Activated T-helper 1 cell treated with anti-CD3 and anti-CD28 coated beads, Interleukin-12 subunit alpha, Interleukin-12 subunit beta, Interleukin-2, Interleukin-4 antibody, amounts not matched to agents 30 ng/mL and 10 ng/mL and 1 ng/mL, durations not matched to agents 14 hours and 24 hours and 36 hours (primary cell): ENCODE data around the gene CCDC127. TPM values are rescaled to one million over a fixed set of nuclear protein-coding genes. Genes with fewer than 3 reads are reported as not detected.
A peak's percentile ranks its signal among the peaks of the same experiment; 100 is the strongest.

Experiments
- DNase-seq: peaks from one replicate; pipeline ENCODE4 v3.0.0; 2021; ENCODE audit warnings: low spot score
- H3K27ac Mint-ChIP-seq: one replicate; pipeline ENCODE4 v1.8.0; 2021; ENCODE audit warnings: mild to moderate bottlenecking, mixed read lengths
- H3K27me3 Mint-ChIP-seq: one replicate; pipeline ENCODE4 v1.8.0; 2022; ENCODE audit warnings: mild to moderate bottlenecking, moderate library complexity, mixed read lengths; ENCODE audit not compliant: insufficient read depth
- H3K36me3 Mint-ChIP-seq: one replicate; pipeline ENCODE4 v1.8.0; 2021; ENCODE audit warnings: low read depth, mixed read lengths
- H3K4me1 Mint-ChIP-seq: one replicate; pipeline ENCODE4 v1.8.0; 2021; ENCODE audit warnings: low read depth, mixed read lengths
- H3K4me3 Mint-ChIP-seq: one replicate; pipeline ENCODE4 v1.8.0; 2021; ENCODE audit warnings: mild to moderate bottlenecking, moderate library complexity, mixed read lengths
- H3K9me3 Mint-ChIP-seq: one replicate; pipeline ENCODE4 v1.8.0; 2021; ENCODE audit warnings: mixed read lengths
- intact Hi-C: fragments of 100-400 bp; cut with micrococcal nuclease; formaldehyde crosslinking; loops from one replicate; pipeline ENCODE4 v1.15.1; 2024
- total RNA-seq: library from RNA; stranded (reverse); gene quantifications from 2 replicates; pipeline ENCODE4 v1.2.3, GENCODE V29; 2022

Gene CCDC127
- total RNA-seq, 1 donor from 2014 or later: 10.9 TPM

DNA sequence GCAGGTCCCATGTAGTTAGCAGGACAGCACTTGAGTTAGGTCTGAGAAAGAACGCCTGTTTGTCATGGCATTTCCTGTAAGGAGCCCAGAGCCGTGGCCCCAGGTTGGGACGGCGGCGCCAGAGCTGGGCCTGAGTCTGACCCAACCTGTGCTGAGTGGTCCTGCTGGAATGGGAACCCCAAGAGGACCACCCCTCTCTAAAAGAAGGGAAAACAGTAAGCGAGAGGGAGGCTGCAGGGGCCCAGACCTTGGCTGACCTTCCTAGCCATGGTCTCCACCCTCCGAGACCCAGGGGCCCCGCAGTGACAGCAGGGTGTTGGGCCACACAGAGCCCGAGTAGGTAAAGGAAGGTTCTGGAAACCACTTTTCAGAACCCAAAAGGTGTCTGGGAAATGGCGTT, 28.5 kb downstream of the CCDC127 start:
- DNase-seq: no peak
- intact Hi-C loops: no loop called here
- no peaks in the 10 kb centered on the region for H3K36me3 Mint-ChIP-seq
- H3K9me3 Mint-ChIP-seq: no peaks in the 10 kb centered on the region
- no peaks in the 10 kb centered on the region for H3K27me3 Mint-ChIP-seq
- no peak overlapping the region for H3K27ac Mint-ChIP-seq
- no peak overlapping the region for H3K4me3 Mint-ChIP-seq
- no peaks in the 10 kb centered on the region for H3K4me1 Mint-ChIP-seq

GRCh38 chr5:188488-189481, 29.2 kb downstream of the CCDC127 start:
- intact Hi-C loops: loop anchor here (1.0 kb wide), 2 partner anchors 31 to 83 kb away; partner anchors contain the start of gene PDCD6
- H3K9me3 Mint-ChIP-seq: no peaks in the 10 kb centered on the region

GRCh38 chr5:187617-188451, 30.1 kb downstream of the CCDC127 start:
- Mint-ChIP-seq H3K4me1 (no peaks in the 10 kb centered on the region), H3K27me3 (no peaks in the 10 kb centered on the region), H3K27ac (no peak overlapping the region), H3K9me3 (no peaks in the 10 kb centered on the region), H3K36me3 (no peaks in the 10 kb centered on the region), H3K4me3 (no peak overlapping the region)
- DNase-seq: no peak
- intact Hi-C loops: loop anchor here (1.0 kb wide), 2 partner anchors 31 to 83 kb away; partner anchors contain the start of gene PDCD6

More at GRCh38 chr5:188488-189481, 29.2 kb downstream of the CCDC127 start:
- Mint-ChIP-seq H3K27me3 (no peaks in the 10 kb centered on the region), H3K4me3 (no peak overlapping the region), H3K4me1 (no peaks in the 10 kb centered on the region), H3K36me3 (no peaks in the 10 kb centered on the region), H3K27ac (no peak overlapping the region)
- peak; percentile 83 for DNase-seq

DNA sequence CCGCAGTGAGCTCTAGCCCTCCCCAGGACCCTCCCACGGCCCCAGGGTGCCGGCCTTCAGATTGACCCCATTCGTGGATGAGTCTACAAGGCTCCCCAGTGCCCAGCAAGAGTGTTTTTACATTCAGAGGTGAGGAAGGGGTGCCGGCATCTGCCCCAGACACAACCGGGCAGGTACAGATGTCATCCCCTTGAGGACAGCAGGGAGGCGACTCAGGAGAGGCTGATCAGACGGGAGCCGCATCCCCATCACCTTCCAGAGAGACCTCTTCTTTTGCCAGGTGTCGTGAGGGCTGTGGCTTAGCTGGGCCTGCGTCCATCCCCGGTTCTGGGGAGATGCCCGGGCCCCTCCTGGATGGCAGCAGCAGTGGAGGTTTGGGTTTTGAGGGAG, 30.9 kb downstream of the CCDC127 start:
- no peaks in the 10 kb centered on the region for H3K36me3 Mint-ChIP-seq
- H3K4me1 Mint-ChIP-seq: no peaks in the 10 kb centered on the region
- intact Hi-C loops: no loop called here
- no peak overlapping the region for H3K4me3 Mint-ChIP-seq
- H3K9me3 Mint-ChIP-seq: no peaks in the 10 kb centered on the region
- no peak for DNase-seq
- H3K27me3 Mint-ChIP-seq: no peaks in the 10 kb centered on the region
- no peak overlapping the region for H3K27ac Mint-ChIP-seq

- H3K9me3 Mint-ChIP-seq: no peaks in the 10 kb centered on the region
- H3K27ac Mint-ChIP-seq: no peak overlapping the region
- H3K27me3 Mint-ChIP-seq: no peaks in the 10 kb centered on the region
- intact Hi-C loops: no loop called here
- H3K4me3 Mint-ChIP-seq: no peak overlapping the region
- H3K36me3 Mint-ChIP-seq: no peaks in the 10 kb centered on the region
- H3K4me1 Mint-ChIP-seq: no peaks in the 10 kb centered on the region
- DNase-seq: no peak
Measured at GRCh38 chr5:186091-187041, 31.6 kb downstream of the CCDC127 start.

DNA sequence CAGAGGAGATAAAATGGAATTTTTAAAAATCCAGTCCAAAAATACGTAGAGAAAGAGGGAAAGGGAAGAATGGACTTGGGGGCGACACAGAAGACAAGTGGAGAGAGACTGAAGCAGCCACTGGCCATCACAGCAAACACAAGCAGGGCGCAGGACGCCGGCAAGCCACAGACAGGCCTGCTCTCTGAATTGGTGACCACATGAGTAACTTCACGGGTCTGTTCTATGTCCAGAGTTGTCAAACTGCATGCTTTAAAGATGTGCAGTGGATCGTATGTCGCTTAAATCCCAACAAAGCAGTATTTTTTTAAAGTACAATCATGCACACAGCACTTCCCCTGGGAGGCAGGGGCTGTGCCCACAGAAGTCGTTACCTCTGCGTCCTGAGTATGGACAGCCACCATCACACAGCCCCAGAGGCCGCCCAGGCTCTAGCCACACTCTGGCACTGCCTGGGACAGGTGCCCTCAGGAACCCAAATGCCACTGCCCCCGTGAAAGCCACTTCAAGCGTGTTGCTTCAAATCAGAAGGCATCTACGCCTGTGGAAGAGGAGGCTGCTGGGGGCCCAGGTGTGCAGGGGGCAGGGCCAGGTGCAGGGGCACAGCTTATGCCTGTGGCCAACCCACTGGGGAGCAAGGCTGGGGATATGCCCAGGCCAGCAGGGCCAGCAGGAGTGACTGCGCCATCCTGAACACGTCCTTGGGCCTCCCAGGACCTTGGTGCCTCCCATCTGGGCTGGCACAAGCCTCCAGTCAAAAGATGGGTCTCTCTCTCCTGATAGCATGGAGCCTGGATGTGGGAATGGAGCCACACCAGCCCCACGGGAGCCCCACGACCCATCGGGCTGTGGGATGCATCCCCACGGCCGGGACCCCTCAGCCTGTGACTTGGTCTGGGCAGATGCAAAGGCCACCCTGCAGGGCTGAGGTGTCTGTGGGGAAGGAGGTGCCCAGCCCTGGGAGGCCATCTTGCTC, 32.6 kb downstream of the CCDC127 start:
- Mint-ChIP-seq H3K4me1 (no peaks in the 10 kb centered on the region), H3K27me3 (no peaks in the 10 kb centered on the region), H3K4me3 (no peak overlapping the region), H3K27ac (no peak overlapping the region), H3K9me3 (no peaks in the 10 kb centered on the region), H3K36me3 (no peaks in the 10 kb centered on the region)
- intact Hi-C loops: no loop called here
- no peak for DNase-seq

- Mint-ChIP-seq H3K27ac (no peak overlapping the region), H3K36me3 (no peaks in the 10 kb centered on the region), H3K4me3 (no peak overlapping the region), H3K9me3 (no peaks in the 10 kb centered on the region), H3K27me3 (peaks cover 1% of the 10 kb centered on the region), H3K4me1 (no peaks in the 10 kb centered on the region)
- no peak for DNase-seq
- intact Hi-C loops: no loop called here
Measured at GRCh38 chr5:184471-184870, 33.5 kb downstream of the CCDC127 start.

- Mint-ChIP-seq H3K9me3 (no peaks in the 10 kb centered on the region), H3K4me1 (no peaks in the 10 kb centered on the region), H3K27me3 (peaks cover 1% of the 10 kb centered on the region), H3K4me3 (no peak overlapping the region), H3K27ac (no peak overlapping the region), H3K36me3 (no peaks in the 10 kb centered on the region)
- intact Hi-C loops: no loop called here
- no peak for DNase-seq
Measured at GRCh38 chr5:182126-182525, 35.8 kb downstream of the CCDC127 start.

DNA sequence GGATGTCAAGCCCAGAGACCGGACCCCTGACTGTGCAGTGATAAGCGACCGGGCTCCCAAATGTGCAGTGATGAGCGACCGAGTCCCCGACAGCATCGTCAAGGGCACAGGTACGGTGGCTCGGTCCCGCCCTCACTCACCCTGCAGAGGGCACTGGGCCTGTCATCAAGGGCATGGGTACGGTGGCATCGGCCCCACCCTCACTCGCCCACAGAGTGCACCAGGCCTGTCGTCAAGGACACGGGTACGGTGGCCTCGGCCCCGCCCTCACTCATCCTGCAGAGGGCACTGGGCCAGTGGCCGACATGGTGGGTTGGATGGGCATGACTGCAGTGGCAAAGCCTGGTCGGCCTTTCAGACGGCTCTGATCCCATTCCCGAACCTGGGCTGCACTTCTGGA, 36.4 kb downstream of the CCDC127 start:
- no peaks in the 10 kb centered on the region for H3K4me1 Mint-ChIP-seq
- DNase-seq: no peak
- H3K36me3 Mint-ChIP-seq: no peaks in the 10 kb centered on the region
- no peak overlapping the region for H3K4me3 Mint-ChIP-seq
- no peaks in the 10 kb centered on the region for H3K9me3 Mint-ChIP-seq
- H3K27ac Mint-ChIP-seq: no peak overlapping the region
- intact Hi-C loops: no loop called here
- peaks cover 1% of the 10 kb centered on the region for H3K27me3 Mint-ChIP-seq

DNA sequence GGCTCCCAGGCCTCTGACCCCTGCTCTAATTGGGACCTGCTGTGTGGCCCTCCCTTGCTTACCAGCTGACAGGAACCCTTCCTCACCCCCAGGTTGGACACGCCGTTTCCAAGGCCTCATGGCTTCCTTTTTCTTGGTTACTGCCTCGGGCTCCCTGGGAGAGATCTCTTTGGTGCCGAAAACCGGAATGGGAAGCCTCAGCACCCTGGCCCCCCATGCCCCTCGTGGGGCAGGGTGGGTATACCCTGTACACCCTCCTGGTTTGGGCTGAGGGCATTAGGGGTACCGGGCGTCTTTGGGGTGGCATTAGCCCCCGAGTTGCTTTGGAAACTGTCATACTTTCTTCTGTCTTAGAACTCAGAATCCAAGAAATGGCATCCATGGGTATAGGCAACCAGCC, 36.8 kb downstream of the CCDC127 start:
- Mint-ChIP-seq H3K9me3 (no peaks in the 10 kb centered on the region), H3K36me3 (no peaks in the 10 kb centered on the region), H3K27me3 (peaks cover 1% of the 10 kb centered on the region), H3K27ac (no peak overlapping the region), H3K4me3 (no peak overlapping the region), H3K4me1 (no peaks in the 10 kb centered on the region)
- intact Hi-C loops: no loop called here
- no peak for DNase-seq

DNA sequence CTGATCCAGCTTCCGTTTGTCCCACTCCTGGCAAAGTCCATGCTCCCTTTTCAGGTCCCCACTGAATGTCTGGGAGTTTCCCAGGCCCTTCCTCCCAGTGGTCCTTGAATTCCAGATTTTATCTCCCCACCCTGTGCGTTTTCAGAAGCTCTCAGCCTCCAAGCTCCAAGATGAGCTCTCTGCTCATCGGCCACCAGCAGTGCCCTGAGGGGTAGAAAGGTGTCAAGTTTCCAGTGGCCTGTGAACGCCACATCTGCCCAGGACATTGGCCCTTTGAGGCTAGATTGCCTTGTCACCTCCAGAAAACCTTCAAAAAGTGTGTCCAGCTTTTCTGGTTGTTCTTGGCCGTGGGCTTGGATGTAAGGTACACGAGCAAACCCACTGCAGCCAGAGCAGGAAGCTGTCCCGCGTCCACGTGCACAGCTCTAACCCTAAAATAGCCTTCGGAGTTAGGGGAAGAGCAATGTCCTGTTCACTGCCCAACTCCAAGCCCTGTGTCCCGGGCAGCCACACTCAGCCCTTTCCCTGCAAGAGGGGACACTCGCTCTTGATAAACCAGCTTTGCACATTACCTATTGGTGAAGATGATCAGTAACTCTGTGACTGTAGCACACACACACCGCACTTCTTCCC, 37.6 kb downstream of the CCDC127 start:
- peaks cover 1% of the 10 kb centered on the region for H3K27me3 Mint-ChIP-seq
- no peak overlapping the region for H3K4me3 Mint-ChIP-seq
- intact Hi-C loops: no loop called here
- no peak overlapping the region for H3K27ac Mint-ChIP-seq
- DNase-seq: no peak
- no peaks in the 10 kb centered on the region for H3K36me3 Mint-ChIP-seq
- no peaks in the 10 kb centered on the region for H3K9me3 Mint-ChIP-seq
- no peaks in the 10 kb centered on the region for H3K4me1 Mint-ChIP-seq
